ENCODE measurements around the gene RTN4. TPM values are rescaled to one million over a fixed set of nuclear protein-coding genes. Genes with fewer than 3 reads are reported as not detected.

Gene RTN4
- total RNA-seq, 2 donors from 2014 or later = 112 to 215 TPM

DNA sequence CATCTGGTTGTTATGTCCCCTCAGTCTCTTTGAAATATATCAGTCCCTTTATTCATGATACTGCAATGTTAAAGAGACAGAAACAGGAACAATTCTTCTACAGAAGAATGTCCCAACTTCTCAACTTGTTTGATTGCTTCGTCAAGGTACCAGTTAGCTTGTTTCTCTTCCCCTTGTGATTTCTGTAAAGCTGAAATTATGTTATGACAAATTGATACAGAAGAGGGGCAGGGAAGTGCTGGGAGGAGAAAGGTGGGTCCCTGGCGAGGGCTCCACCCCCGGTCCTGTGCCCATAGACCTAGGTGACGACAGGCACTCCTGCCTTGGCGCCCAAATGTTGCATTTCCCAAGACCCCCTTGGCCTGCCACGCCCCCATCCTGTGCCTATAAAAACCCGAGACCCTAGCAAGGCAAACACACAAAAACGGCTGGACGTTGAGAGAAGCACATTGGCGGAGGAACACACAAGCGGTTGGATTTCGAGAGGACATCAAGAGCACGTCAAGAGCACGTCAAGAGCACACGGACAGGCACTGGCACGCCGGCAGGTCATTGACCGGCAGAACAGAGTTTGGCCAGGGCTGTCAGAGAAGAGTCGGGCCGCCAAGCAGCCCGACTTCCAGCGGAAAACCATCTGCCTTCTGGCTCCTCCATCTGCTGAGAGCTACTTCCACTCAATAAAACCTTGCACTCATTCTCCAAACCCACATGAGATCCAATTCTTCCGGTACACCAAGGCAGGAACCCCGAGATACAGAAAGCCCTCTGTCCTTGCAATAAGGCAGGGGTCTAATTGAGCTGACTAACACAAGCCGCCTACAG is 11.5 kb upstream of the RTN4 start:
- TF ChIP-seq POLR2A (IDR thresholded peaks at IDR 0.05) = no peak
- TF ChIP-seq CTCF (IDR thresholded peaks at IDR 0.05) = no peak
- no peak overlapping the region for H3K4me3 ChIP-seq
- no peaks in the 10 kb centered on the region for H3K9me3 ChIP-seq
- ATAC-seq (no peak), DNase-seq (no peak)
- intact Hi-C loops (cut with DNase I) = no loop called here
- H3K27me3 ChIP-seq = no peaks in the 10 kb centered on the region
- no peaks in the 10 kb centered on the region for H3K36me3 ChIP-seq (replicated peaks in 1 of 2; ENCODE audit: insufficient read depth in 1 of 2, low read depth in 2 of 2)
- H3K4me1 ChIP-seq = no peaks in the 10 kb centered on the region
- 91% methylated on average over 25 of the region's 25 CpGs for WGBS, 2 donors
- no peak overlapping the region for H3K27ac ChIP-seq

- no peak overlapping the region for H3K27ac ChIP-seq
- no peaks in the 10 kb centered on the region for H3K27me3 ChIP-seq
- no peak for ATAC-seq
- no peaks in the 10 kb centered on the region for H3K36me3 ChIP-seq (replicated peaks in 1 of 2; ENCODE audit: insufficient read depth in 1 of 2, low read depth in 2 of 2)
- no peak overlapping the region for H3K4me3 ChIP-seq
- TF ChIP-seq CTCF (IDR thresholded peaks at IDR 0.05) (no peak), POLR2A (IDR thresholded peaks at IDR 0.05) (no peak)
- no peak for DNase-seq
- 77 to 78% methylated on average over 4 of the region's 4 CpGs for WGBS, 2 donors
- no peaks in the 10 kb centered on the region for H3K4me1 ChIP-seq
- H3K9me3 ChIP-seq = no peaks in the 10 kb centered on the region
- intact Hi-C loops (cut with DNase I) = no loop called here
Measured at GRCh38 chr2:55059793-55060192, 9.5 kb upstream of the RTN4 start.

- WGBS, 2 donors = 83 to 89% methylated on average over 3 of the region's 3 CpGs
- Histone ChIP-seq H3K4me1 (no peaks in the 10 kb centered on the region), H3K27ac (no peak overlapping the region), H3K27me3 (no peaks in the 10 kb centered on the region), H3K4me3 (no peak overlapping the region), H3K9me3 (no peaks in the 10 kb centered on the region), H3K36me3 (replicated peaks in 1 of 2; ENCODE audit: insufficient read depth in 1 of 2, low read depth in 2 of 2) (no peaks in the 10 kb centered on the region)
- TF ChIP-seq CTCF (IDR thresholded peaks at IDR 0.05) (no peak), POLR2A (IDR thresholded peaks at IDR 0.05) (no peak)
- intact Hi-C loops (cut with DNase I) = no loop called here
- no peak for ATAC-seq
- no peak for DNase-seq
Measured at GRCh38 chr2:55057474-55057873, 7.2 kb upstream of the RTN4 start.

GRCh38 chr2:55056024-55056521 is 5.8 kb upstream of the RTN4 start:
- intact Hi-C loops (cut with DNase I) = no loop called here
- no peak for DNase-seq
- ATAC-seq = no peak
- no peak overlapping the region for H3K27ac ChIP-seq
- TF ChIP-seq CTCF (IDR thresholded peaks at IDR 0.05) = no peak
- TF ChIP-seq POLR2A (IDR thresholded peaks at IDR 0.05) = no peak
- peaks cover 9% of the 10 kb centered on the region for H3K4me1 ChIP-seq
- H3K4me3 ChIP-seq = no peak overlapping the region
- 84 to 91% methylated on average over 9 of the region's 9 CpGs for WGBS, 2 donors
- H3K27me3 ChIP-seq = no peaks in the 10 kb centered on the region
- no peaks in the 10 kb centered on the region for H3K9me3 ChIP-seq
- H3K36me3 ChIP-seq (replicated peaks in 1 of 2; ENCODE audit: insufficient read depth in 1 of 2, low read depth in 2 of 2) = no peaks in the 10 kb centered on the region

All from body of pancreas (tissue), 4 donors.